Panc1 (cell line): ENCODE measurements around the gene IFT52. TPM values are rescaled to one million over a fixed set of nuclear protein-coding genes. Genes with fewer than 3 reads are reported as not detected.

Source experiments
- total RNA-seq: library from RNA; stranded (reverse); gene quantifications from one replicate; pipeline ENCODE4 v1.2.1, GENCODE V29; 2021; ENCODE audit not compliant: unreplicated experiment

The IFT52 gene
- total RNA-seq, 1 experiment from 2014 or later = 29.2 TPM

Other genes with a start within 250 kb of the IFT52 start
- 159 TPM for gene SRSF6, start 133.0 kb upstream of the IFT52 start, total RNA-seq
- 24.9 TPM for gene L3MBTL1, start 83.2 kb upstream of the IFT52 start, total RNA-seq
- 0.90 TPM for gene SGK2, start 31.9 kb upstream of the IFT52 start, total RNA-seq
- 138 TPM for gene MYBL2, start 76.2 kb downstream of the IFT52 start, total RNA-seq
- gene GTSF1L, start 136.1 kb downstream of the IFT52 start, total RNA-seq = not detected